Neutrophil (primary cell): ENCODE data around the gene KIAA1958.

Experiments used
- H3K27ac ChIP-seq: fragments of 200-600 bp; sonication (generic); 2 replicates; pipeline ENCODE4 v1.5.1; 2016; ENCODE audit warnings: mild to moderate bottlenecking, moderate library complexity
- H3K27me3 ChIP-seq: fragments of 200-600 bp; sonication (generic); 2 replicates; pipeline ENCODE4 v1.6.0; 2016; ENCODE audit warnings: mild to moderate bottlenecking
- H3K36me3 ChIP-seq: fragments of 200-600 bp; sonication (generic); 2 replicates; pipeline ENCODE4 v1.5.1; 2017
- H3K4me1 ChIP-seq, 2 experiments: fragments of 200-600 bp in 1 of 2; sonication (generic) in 1 of 2; 1 replicate in 1 of 2; 2 replicates in 1 of 2; pipeline versions ENCODE4 v1.5.1 to v1.6.1; 2013 to 2016; ENCODE audit warnings: low read depth in 1 of 2, low read length in 1 of 2, mild to moderate bottlenecking in 1 of 2, moderate library complexity in 1 of 2; ENCODE audit not compliant: control insufficient read depth in 1 of 2, insufficient read depth in 1 of 2
- H3K4me3 ChIP-seq, 2 experiments: fragments of 200-600 bp in 1 of 2; sonication (generic) in 1 of 2; 1 replicate in 1 of 2; 2 replicates in 1 of 2; pipeline ENCODE4 v1.5.1; 2013 to 2016; ENCODE audit warnings: low read depth in 1 of 2, low read length in 1 of 2, mild to moderate bottlenecking in 1 of 2, moderate library complexity in 1 of 2
- H3K9me3 ChIP-seq: fragments of 200-600 bp; sonication (generic); 2 replicates; pipeline ENCODE4 v1.5.1; 2016
- TF ChIP-seq, protein P1 (sequence below): fragments of 200-600 bp; sonication (generic); IDR thresholded peaks from 2 replicates; pipeline ENCODE4 v1.5.1; 2016; ENCODE audit warnings: antibody characterized with exemption

The KIAA1958 gene

GRCh38 chr9:112550531-112550930, 63.9 kb downstream of the KIAA1958 start:
- Histone ChIP-seq H3K4me1 (peaks cover 14 to 22% of the 10 kb centered on the region in 2 experiments), H3K27me3 (no peaks in the 10 kb centered on the region), H3K27ac (no peak overlapping the region)

GRCh38 chr9:112551641-112552040, 65.0 kb downstream of the KIAA1958 start:
- TF ChIP-seq, protein P1, sequence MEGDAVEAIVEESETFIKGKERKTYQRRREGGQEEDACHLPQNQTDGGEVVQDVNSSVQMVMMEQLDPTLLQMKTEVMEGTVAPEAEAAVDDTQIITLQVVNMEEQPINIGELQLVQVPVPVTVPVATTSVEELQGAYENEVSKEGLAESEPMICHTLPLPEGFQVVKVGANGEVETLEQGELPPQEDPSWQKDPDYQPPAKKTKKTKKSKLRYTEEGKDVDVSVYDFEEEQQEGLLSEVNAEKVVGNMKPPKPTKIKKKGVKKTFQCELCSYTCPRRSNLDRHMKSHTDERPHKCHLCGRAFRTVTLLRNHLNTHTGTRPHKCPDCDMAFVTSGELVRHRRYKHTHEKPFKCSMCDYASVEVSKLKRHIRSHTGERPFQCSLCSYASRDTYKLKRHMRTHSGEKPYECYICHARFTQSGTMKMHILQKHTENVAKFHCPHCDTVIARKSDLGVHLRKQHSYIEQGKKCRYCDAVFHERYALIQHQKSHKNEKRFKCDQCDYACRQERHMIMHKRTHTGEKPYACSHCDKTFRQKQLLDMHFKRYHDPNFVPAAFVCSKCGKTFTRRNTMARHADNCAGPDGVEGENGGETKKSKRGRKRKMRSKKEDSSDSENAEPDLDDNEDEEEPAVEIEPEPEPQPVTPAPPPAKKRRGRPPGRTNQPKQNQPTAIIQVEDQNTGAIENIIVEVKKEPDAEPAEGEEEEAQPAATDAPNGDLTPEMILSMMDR: no peak
- no peaks in the 10 kb centered on the region for H3K27me3 ChIP-seq
- H3K27ac ChIP-seq: no peak overlapping the region
- peaks cover 10 to 15% of the 10 kb centered on the region in 2 experiments for H3K4me1 ChIP-seq
- H3K9me3 ChIP-seq: no peaks in the 10 kb centered on the region
- H3K4me3 ChIP-seq: no peak overlapping the region
- H3K36me3 ChIP-seq: no peaks in the 10 kb centered on the region

More at GRCh38 chr9:112550531-112550930, 63.9 kb downstream of the KIAA1958 start:
- no peaks in the 10 kb centered on the region for H3K9me3 ChIP-seq
- H3K4me3 ChIP-seq: no peak overlapping the region
- H3K36me3 ChIP-seq: no peaks in the 10 kb centered on the region
- TF ChIP-seq, protein P1: no peak

- no peaks in the 10 kb centered on the region for H3K36me3 ChIP-seq
- no peaks in the 10 kb centered on the region for H3K27me3 ChIP-seq
- peaks cover 10 to 15% of the 10 kb centered on the region in 2 experiments for H3K4me1 ChIP-seq
- H3K9me3 ChIP-seq: no peaks in the 10 kb centered on the region
- no peak overlapping the region for H3K27ac ChIP-seq
- no peak overlapping the region for H3K4me3 ChIP-seq
- TF ChIP-seq, protein P1: no peak
Measured at GRCh38 chr9:112552229-112553056, 65.8 kb downstream of the KIAA1958 start.

DNA sequence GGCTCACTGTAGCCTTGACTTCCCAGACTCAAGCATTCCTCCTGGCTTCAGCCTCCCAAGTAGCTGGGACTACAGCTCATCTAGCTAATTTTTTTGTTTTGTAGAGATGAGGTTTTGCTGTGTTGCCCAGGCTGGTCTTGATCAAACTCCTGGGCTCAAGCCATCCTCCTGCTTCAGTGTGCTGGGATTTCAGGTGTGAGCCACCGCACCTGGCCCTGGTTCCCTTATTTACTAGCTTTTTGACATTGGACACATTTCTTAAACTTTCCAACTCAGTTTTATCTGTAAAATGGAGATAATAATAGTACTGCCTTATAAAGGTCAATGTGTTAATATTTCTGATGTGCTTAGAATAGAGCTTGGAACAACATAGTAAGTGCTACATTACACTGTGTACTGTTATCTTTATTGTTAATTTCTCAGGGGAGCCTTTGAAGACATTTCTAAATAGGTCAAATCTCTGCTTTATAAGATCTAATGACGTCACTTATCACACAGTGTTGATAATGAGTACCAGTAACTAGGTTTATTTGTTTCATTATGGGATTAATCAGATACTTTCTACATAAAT, 66.7 kb downstream of the KIAA1958 start:
- no peak overlapping the region for H3K4me3 ChIP-seq
- no peak overlapping the region for H3K27ac ChIP-seq
- H3K27me3 ChIP-seq: no peaks in the 10 kb centered on the region
- H3K9me3 ChIP-seq: no peaks in the 10 kb centered on the region
- H3K36me3 ChIP-seq: no peaks in the 10 kb centered on the region
- TF ChIP-seq, protein P1: no peak
- peaks cover 10 to 14% of the 10 kb centered on the region in 2 experiments for H3K4me1 ChIP-seq

GRCh38 chr9:112554516-112554915, 67.9 kb downstream of the KIAA1958 start:
- H3K4me3 ChIP-seq: no peak overlapping the region
- no peak overlapping the region for H3K27ac ChIP-seq
- TF ChIP-seq, protein P1: no peak
- H3K27me3 ChIP-seq: no peaks in the 10 kb centered on the region
- no peaks in the 10 kb centered on the region for H3K9me3 ChIP-seq
- peaks cover 0 to 3% of the 10 kb centered on the region in 2 experiments for H3K4me1 ChIP-seq
- H3K36me3 ChIP-seq: no peaks in the 10 kb centered on the region
